Prostate gland (tissue), 2 donors: ENCODE measurements around the gene CDH13. TPM values are rescaled to one million over a fixed set of nuclear protein-coding genes. Genes with fewer than 3 reads are reported as not detected.

ENCODE experiments used
- DNase-seq: peaks from one replicate; pipeline ENCODE4 v3.0.0-alpha.2; 2019; ENCODE audit warnings: low spot score
- H3K27ac ChIP-seq, 2 donors: fragments of 200-600 bp; sonication (generic); 2 replicates each; pipeline ENCODE4 v1.5.1; 2017 to 2019
- H3K27me3 ChIP-seq: fragments of 200-600 bp; sonication (generic); replicated peaks from 2 replicates; pipeline ENCODE4 v1.5.1; 2019; ENCODE audit not compliant: insufficient read depth
- H3K36me3 ChIP-seq, 2 donors: fragments of 200-600 bp; sonication (generic); 1 replicate in 1 of 2; 2 replicates in 1 of 2; pipeline versions ENCODE4 v1.5.1 to v1.8.1; 2017 to 2019
- H3K4me1 ChIP-seq: fragments of 200-600 bp; sonication (generic); replicated peaks from 2 replicates; pipeline ENCODE4 v1.5.1; 2019
- H3K4me3 ChIP-seq, 2 donors: fragments of 200-600 bp; sonication (generic); 2 replicates each; pipeline ENCODE4 v1.5.1; 2017 to 2019
- H3K9me3 ChIP-seq: fragments of 200-600 bp; sonication (generic); 2 replicates; pipeline ENCODE4 v1.5.1; 2017
- POLR2A ChIP-seq: fragments of 450-650 bp; IDR thresholded peaks from one replicate; pipeline ENCODE4 v1.6.1; 2016; ENCODE audit warnings: antibody characterized with exemption, mild to moderate bottlenecking
- POLR2AphosphoS5 ChIP-seq: sonication (generic); formaldehyde crosslinking; IDR thresholded peaks from one replicate; pipeline ENCODE4 v1.6.1; 2017; ENCODE audit warnings: antibody characterized with exemption
- WGBS: methylation state at CpG from one replicate; pipeline ENCODE4 v1.1.5; 2018; 5-methylcytosine and 5-hydroxymethylcytosine counted together
- intact Hi-C: fragments of 100-400 bp; cut with DNase I; formaldehyde crosslinking; loops from one replicate; pipeline ENCODE4 v1.14.2; 2022
- total RNA-seq, 2 donors: library from RNA; depleted of rRNA; stranded (reverse); fragments of >200 nt; gene quantifications; one replicate each; pipeline ENCODE4 v1.1.0, GENCODE V29; 2016
- TF ChIP-seq, protein P1 (sequence below), 4 experiments: fragments of 200-600 bp in 2 of 4; fragments of 450-650 bp in 2 of 4; sonication (generic) in 2 of 4; IDR thresholded peaks; 1 replicate in 3 of 4; 2 replicates in 1 of 4; pipeline ENCODE4 v1.5.1; 2016 to 2019; ENCODE audit warnings: antibody characterized with exemption in 4 of 4, mild to moderate bottlenecking in 2 of 4, moderate library complexity in 2 of 4

Gene CDH13
- total RNA-seq, 2 donors from 2014 or later, result 20.6 to 23.0 TPM

DNA sequence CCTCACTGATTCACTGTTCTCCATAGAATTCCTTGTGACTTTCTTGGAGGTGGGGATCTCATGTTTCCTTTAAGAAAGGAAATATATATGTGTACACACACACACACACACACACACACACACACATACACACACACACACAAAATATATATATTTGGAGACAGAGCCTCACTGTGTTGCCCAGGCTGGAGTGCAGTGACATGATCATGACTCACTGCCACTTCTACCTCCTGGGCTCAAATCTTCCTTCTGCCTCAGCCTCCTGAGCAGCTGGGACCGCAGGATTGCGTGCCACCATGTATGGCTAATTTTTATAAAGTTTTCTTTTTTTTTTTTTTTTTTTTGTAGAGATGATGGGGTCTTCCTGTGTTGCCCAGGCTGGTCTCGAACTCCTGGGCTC is 45.9 kb downstream of the CDH13 start:
- intact Hi-C loops, result no loop called here
- 85% methylated on average over 3 of the region's 3 CpGs for WGBS
- Histone ChIP-seq H3K36me3 (no peaks in the 10 kb centered on the region), H3K27me3 (no peaks in the 10 kb centered on the region), H3K27ac (no peak overlapping the region), H3K9me3 (no peaks in the 10 kb centered on the region), H3K4me1 (no peaks in the 10 kb centered on the region), H3K4me3 (no peak overlapping the region)
- no peak for DNase-seq
- TF ChIP-seq POLR2A, result no peak
- no peak for TF ChIP-seq POLR2AphosphoS5
- TF ChIP-seq, protein P1, sequence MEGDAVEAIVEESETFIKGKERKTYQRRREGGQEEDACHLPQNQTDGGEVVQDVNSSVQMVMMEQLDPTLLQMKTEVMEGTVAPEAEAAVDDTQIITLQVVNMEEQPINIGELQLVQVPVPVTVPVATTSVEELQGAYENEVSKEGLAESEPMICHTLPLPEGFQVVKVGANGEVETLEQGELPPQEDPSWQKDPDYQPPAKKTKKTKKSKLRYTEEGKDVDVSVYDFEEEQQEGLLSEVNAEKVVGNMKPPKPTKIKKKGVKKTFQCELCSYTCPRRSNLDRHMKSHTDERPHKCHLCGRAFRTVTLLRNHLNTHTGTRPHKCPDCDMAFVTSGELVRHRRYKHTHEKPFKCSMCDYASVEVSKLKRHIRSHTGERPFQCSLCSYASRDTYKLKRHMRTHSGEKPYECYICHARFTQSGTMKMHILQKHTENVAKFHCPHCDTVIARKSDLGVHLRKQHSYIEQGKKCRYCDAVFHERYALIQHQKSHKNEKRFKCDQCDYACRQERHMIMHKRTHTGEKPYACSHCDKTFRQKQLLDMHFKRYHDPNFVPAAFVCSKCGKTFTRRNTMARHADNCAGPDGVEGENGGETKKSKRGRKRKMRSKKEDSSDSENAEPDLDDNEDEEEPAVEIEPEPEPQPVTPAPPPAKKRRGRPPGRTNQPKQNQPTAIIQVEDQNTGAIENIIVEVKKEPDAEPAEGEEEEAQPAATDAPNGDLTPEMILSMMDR (IDR thresholded peaks at IDR 0.05), result no peak

DNA sequence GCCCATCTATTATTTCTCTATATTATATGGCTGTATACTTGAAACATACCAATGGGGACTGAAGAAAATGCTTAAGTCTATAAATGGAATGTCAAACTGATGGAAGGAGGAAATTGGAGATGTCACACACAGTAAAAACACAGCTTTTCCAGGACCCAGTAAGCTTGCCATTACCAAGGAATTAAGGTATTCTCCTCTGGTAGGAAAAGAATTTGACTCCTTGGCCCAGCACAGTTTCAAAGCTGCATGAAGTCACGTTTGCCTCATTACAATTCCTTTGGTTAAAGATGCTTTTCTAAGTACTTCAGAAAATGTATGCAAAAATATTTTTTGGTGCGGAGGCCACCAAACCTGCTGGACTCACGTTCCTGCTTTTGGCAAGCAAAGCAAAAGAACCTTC is 48.5 kb downstream of the CDH13 start:
- H3K27me3 ChIP-seq, result no peaks in the 10 kb centered on the region
- no peak overlapping the region for H3K4me3 ChIP-seq
- 73% methylated on average over 3 of the region's 3 CpGs for WGBS
- no peak for DNase-seq
- no peaks in the 10 kb centered on the region for H3K9me3 ChIP-seq
- intact Hi-C loops, result no loop called here
- H3K36me3 ChIP-seq, result no peaks in the 10 kb centered on the region
- H3K27ac ChIP-seq, result no peak overlapping the region
- TF ChIP-seq POLR2AphosphoS5, result no peak
- no peaks in the 10 kb centered on the region for H3K4me1 ChIP-seq

- 71% methylated on average over 11 of the region's 11 CpGs for WGBS
- TF ChIP-seq POLR2A, result no peak
- TF ChIP-seq, protein P1 (IDR thresholded peaks at IDR 0.05), result no peak
- no peak for TF ChIP-seq POLR2AphosphoS5
- Histone ChIP-seq H3K9me3 (no peaks in the 10 kb centered on the region), H3K27ac (no peak overlapping the region), H3K4me3 (no peak overlapping the region), H3K27me3 (no peaks in the 10 kb centered on the region), H3K4me1 (no peaks in the 10 kb centered on the region), H3K36me3 (no peaks in the 10 kb centered on the region)
- intact Hi-C loops, result no loop called here
- no peak for DNase-seq
Measured at GRCh38 chr16:82681592-82681991, 54.8 kb downstream of the CDH13 start.

DNA sequence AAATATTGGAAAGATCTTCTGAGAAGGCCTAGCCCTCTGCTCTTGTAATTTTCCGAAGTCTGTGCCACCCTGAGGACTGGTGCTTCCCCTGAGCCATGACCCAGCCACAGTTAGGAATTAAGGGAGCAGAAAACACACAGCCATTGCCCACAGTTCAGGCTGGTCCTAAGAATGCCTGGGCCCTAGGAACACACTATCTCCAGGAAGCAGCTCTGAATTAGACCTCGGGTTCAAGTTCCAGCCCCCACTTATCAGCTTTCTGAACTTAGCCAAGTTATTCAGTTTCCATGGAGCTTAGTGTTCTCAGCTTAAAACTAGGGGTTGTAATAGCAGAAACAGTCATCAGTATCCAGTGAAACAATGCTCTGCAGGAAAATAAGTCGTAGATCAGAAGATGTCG is 56.0 kb downstream of the CDH13 start:
- no peak for DNase-seq
- 84% methylated on average over 4 of the region's 4 CpGs for WGBS
- TF ChIP-seq POLR2AphosphoS5, result no peak
- no peak for TF ChIP-seq POLR2A
- TF ChIP-seq, protein P1 (IDR thresholded peaks at IDR 0.05), result no peak
- Histone ChIP-seq H3K27me3 (no peaks in the 10 kb centered on the region), H3K4me3 (no peak overlapping the region), H3K9me3 (no peaks in the 10 kb centered on the region), H3K4me1 (no peaks in the 10 kb centered on the region), H3K27ac (no peak overlapping the region), H3K36me3 (no peaks in the 10 kb centered on the region)
- intact Hi-C loops, result no loop called here

DNA sequence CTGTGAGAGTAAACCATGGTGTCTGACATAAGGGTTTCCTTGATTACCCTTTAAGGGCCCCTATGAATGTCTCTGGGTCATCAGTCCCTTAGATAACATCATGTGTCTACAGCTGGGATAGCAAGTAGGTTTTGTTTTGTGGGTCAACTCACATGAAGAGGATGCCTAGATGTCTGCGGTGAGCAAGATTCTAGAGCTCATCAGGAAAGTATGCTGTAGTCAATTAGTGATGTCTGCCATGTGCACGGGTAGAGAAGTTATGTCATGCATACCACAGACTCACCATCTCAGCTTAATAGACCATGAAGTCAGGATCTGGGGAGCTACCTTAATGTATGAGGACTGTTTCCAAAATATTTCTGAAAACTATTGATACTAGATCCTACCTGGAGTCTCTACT is 57.5 kb downstream of the CDH13 start:
- Histone ChIP-seq H3K4me3 (no peak overlapping the region), H3K27ac (no peak overlapping the region), H3K36me3 (no peaks in the 10 kb centered on the region), H3K9me3 (no peaks in the 10 kb centered on the region), H3K27me3 (no peaks in the 10 kb centered on the region), H3K4me1 (no peaks in the 10 kb centered on the region)
- intact Hi-C loops, result no loop called here
- WGBS, result 84% methylated on average over 2 of the region's 2 CpGs
- TF ChIP-seq POLR2AphosphoS5 (no peak), POLR2A (no peak)
- TF ChIP-seq, protein P1 (IDR thresholded peaks at IDR 0.05), result no peak
- no peak for DNase-seq
